Left colon (tissue), 2 donors: Measurements from ENCODE around the gene RABGGTA. TPM values are rescaled to one million over a fixed set of nuclear protein-coding genes. Genes with fewer than 3 reads are reported as not detected.
"Not testable (repeated sequence)": the region's sequence is repeated elsewhere in the genome, so short reads cannot be mapped to it uniquely, and the experiment has no call there.

Source experiments
- ATAC-seq: fragments of 200-7000 bp; cut with Tn5 transposase; one replicate; pipeline ENCODE4 v1.9.1; 2020; ENCODE audit warnings: mild to moderate bottlenecking, moderate library complexity
- DNase-seq, 2 donors: peaks; one replicate each; pipeline ENCODE4 v3.0.0-alpha.2; 2020
- intact Hi-C, 2 donors: fragments of 100-400 bp; cut with DNase I in 1 of 2; cut with micrococcal nuclease in 1 of 2; formaldehyde crosslinking; loops; one replicate each; pipeline versions ENCODE4 v1.11.2 to v1.14.0; 2022; cut with DNase I, micrococcal nuclease
- total RNA-seq, 2 donors: library from RNA; stranded (reverse); fragmentation: NEBNext Ultra II Directional; extraction: Animal tissue kit (Norgen Biotek cat#: 25700); gene quantifications; one replicate each; pipeline ENCODE4 v1.2.1, GENCODE V29; 2021
- donor health status: DM: no; HTN: no; CAD: no.
- donor health status: DM: yes; HTN: yes; CAD: no.

RABGGTA gene
- total RNA-seq, 2 donors from 2014 or later: 35.0 to 41.8 TPM

DNA sequence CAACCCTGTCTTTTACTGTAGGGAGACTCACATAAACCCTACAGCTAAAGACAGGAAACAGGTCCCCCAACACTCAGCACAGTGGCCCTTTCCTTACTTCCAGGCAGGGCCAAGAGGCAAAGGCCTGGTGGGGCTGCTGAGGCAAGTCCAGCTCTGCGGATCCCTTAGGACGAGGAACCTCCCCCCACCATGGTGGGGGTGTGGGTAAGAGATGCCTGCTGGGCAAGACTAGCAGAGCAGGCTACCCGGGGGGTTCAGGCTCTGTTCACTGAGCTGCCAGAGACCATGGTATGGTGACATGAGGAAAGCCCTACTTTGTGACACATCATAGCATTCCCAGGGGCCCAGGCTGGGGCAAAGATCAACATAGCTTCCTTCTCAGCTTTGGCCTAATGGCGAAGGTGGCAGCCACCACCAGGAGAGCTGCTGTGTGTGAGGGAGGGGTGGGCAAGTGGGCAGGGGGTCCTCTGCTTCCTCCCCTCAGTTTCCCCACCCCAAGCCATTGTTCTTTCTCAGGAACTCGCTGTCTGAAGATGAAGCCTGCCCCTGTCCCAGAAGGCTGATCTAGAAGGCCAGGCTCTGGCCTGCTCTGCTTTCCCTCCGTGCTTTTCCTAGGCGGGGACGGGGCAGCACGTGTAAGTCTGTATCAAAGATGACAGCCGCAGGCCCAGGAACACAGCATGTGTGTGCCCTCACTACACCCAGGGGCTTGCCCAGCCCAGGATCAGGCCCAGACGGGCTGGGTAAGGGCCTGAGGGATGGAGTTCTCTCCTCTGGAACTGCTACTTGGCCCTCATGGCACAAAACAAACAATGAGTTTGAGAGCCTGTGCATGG lies 18.9 kb downstream of the RABGGTA start:
- no peak for ATAC-seq
- intact Hi-C loops: no loop called here
- peak in 1 of 2 donors; percentile 8 for DNase-seq

DNA sequence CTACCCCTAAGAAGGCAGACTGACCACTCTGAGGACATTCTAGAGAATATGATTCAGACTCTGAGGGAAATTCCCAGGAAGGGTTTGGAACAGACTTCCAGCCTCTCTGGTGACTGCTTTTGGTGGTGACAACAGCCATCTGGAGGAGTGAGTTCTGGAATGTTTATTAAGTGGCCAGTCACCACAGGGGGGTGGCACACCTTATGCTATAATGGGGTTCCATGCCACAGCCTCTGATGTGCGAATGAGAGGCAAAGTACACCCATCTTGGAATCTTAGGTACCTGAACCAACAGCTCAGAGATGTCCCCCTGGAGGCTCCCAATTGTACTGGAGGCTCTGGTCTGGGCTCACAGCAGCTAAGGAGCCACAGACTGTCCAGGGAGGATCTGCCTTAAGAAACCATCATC lies 19.5 kb downstream of the RABGGTA start:
- no peak for ATAC-seq
- intact Hi-C loops: no loop called here
- peak in 1 of 2 donors; percentile 1 for DNase-seq

DNA sequence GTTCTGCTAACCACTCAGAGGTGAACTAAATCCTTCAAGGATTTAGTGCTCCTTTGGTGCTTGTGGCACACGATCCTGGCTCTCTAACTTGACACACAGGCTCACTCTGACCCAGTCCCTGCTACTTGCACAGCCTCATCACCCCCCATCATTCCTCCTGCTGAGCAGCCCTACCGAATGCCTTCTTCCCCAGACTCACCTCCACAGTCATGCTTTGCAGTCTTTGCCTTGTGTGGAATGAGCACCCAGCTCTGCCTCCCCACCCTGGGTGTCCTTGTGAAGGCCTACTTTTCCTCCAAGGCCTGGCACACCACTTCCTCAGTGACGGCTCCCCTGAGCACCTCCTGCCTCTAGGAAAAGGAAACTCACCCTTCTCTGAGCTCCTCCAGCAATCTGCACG lies 21.0 kb downstream of the RABGGTA start:
- ATAC-seq (no peak), DNase-seq (no peak)
- intact Hi-C loops: no loop called here

DNA sequence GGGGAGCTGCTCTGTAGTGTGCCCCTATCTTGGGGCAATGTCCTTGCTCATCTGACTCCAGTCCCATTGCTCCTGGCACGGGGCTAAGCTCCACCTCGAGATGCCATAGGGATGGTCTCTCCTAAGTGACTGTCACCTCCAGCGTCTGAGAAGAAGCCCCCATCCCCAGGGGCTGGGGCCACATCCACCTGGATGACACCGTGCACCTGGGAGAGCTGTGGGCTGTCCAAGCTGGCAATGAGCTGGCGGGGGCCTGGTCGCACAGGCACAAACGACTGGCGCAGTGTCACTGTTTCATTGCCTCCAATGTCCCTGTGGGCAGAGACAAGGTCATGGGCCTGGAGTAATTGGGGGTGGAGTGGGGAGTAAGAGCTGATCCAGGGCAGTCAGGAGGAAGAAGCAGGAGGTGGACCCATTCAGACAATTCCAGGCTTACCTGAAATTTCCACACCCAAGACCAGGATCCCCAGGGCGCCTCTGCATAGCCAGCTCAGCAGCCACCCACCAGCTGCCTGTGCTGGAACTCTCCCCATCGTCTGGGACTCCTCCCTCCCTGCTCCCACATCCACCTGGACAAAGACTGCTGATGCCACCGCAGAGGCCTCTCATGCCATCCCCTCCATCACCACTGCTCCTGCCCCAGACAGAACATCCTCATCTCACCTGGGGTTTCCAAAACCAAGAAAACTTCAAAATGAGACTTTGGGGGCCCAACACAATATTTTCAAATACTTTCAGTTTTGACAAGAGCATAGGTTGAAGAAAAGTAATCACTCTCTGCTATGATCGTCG lies 22.0 kb downstream of the RABGGTA start:
- intact Hi-C loops: no loop called here
- ATAC-seq (no peak), DNase-seq (no peak)

DNA sequence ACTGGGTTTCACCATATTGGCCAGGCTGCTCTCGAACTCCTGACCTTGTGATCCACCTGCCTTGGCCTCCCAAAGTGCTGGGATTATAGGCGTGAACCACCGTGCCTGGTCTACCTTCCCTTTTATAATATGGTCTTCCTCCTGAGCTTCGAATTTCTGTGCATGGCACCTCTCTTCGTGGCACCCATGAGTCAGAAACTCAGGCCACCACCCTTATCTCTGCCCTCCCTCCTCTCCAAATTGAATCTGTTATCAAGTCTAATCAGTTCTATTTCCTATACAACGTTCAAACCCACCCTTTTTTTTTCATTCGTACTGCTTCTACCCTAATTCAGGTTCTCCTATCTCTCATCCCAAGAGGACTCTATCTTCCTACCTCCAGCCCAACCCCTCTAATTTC lies 24.0 kb downstream of the RABGGTA start:
- peak in 1 of 2 donors; percentile 6 for DNase-seq
- intact Hi-C loops: no loop called here
- no peak for ATAC-seq

DNA sequence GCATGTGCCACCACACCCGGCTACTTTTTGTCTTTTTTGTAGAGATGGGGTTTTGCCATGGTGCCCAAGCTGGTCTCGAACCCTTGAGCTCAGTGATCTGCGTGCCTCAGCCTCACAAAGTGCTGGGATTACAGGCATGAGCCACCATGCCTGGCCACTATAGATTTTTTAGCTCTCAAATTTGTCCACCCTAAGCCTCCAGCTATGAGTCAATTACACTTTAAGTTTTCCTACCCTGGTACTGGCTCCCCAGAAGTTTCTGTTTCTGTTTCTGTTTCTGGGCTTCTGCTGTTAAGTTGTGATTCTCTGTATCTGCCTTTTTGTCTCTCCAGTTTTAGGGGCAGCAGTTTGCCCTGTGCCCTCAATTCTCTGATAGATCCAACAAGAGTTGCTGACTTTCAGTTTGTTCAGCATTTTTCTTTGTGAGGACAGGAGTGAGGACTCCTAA lies 24.6 kb downstream of the RABGGTA start:
- intact Hi-C loops: no loop called here
- ATAC-seq: no peak
- DNase-seq: peak in 1 of 2 donors; percentile 14

DNA sequence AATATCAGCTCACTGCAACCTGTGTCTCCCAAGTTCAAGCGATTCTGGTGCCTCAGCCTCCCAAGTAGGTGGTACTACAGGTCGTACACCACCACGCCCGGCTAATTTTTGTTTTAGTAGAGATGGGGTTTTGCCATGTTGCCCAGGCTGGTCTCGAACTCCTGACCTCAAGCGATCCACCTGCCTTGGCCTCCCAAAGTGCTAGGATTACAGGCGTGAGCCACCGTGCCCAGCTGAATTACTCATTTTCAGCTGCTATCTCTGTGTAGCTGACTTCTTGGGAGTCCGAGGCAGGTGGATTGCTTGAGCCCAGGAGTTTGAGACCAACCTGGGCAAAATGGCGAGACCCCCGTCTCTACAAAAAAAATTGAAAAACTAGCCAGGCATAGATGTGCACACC lies 26.0 kb downstream of the RABGGTA start:
- ATAC-seq, intact Hi-C loops, DNase-seq: not testable (repeated sequence)

DNA sequence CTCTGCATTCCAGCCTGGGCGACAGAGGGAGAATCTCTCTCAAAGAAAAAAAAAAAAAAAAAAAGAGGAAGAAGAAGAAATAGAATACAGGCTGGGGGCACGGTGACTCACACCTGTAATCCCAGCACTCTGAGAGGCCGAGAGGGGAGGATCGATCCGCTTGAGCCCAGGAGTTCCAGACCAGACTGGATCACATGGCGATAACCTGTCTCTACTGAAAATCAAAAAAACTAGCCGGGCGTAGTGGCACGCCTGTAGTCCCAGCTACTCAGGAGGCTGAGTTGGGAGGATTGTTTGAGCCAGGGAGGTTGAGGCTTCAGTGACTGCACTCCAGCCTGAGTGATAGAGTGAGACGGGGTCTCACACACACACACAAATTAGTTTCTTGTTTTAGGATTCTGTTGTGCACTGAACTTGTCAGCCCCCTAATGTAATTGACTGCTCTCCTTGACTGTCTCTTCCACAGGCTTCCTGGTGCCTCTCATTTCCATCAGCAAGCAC lies 28.0 kb downstream of the RABGGTA start:
- intact Hi-C loops: loop anchor here in 1 of 2 donors (5.0 kb wide), 1 partner anchor 54 kb away; the partner anchor contains the start of genes DHRS1 and NOP9
- peak; percentile 7 for ATAC-seq
- peak in 1 of 2 donors; percentile 45 for DNase-seq

DNA sequence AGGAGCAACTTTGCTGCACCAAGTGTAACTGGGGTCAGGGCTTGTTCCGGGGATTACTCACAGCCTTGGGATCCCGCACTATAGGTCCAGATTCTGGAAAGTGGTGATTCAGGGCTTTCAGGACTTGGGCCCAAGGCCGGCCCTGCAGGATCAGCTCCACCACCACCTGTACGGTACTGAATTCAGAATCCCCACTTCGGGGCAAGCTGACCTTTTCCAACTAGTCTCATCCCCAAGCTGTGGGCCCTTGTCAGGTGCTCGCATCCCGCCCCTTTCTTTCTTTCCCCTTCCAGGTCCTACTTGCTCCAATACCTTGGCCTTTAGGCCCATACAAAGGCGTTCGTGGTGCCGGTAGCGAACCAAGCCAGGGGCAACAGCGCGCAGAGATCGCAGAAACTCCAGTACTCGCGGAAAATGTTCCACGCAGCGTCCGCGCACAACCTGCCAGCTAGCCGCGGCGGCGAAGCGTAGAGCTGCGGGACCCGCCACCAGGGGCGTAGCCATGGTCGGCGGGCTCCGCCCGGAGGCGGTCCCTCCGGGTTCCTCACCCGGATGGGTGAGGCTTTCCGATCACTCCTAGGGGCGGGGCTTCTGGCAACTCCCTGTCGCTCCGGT lies 29.5 kb downstream of the RABGGTA start:
- intact Hi-C loops: loop anchor here in 1 of 2 donors (5.0 kb wide), 1 partner anchor 55 kb away; the partner anchor contains the start of genes DHRS1 and NOP9
- ATAC-seq (peak; percentile 87), DNase-seq (peak; percentile 95)

DNA sequence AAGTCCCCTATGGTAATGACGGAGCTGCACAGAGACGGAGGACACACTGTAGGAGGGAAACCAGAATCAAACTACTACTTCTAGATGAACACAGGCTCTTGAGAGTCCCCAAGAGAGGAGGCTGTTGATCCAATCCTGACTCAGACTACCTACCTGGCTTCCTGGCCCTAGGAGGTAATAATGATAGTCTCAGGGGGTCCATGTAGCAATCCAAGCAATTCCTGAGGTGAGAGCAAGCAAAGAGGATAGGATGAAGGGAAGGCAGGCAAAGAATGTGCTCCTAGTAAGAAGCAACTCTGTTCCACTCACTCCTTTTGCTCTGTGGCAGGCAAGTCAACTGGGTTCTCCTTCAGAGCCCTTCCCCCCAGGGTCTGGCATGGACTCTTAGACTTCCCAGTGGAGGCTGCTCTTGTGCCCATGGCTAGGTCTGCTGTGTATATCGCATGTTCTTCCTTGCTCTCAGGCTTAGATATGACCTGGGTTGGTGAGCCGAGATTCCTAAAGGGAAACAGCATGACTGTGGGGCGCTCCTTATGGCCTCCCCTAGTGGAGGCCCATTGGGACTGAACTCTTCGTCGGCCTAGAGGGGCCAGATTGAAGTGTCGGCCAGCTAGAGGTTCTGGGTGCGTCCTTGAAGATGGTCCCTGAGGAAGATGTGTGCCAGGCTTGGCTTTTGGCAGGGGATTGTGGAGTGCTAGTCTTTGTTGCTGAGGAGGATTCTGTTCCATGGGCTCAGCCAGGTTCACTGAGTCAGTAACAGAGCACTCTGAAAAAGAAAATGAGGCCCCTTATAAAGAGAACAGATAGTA lies 31.1 kb downstream of the RABGGTA start:
- intact Hi-C loops: loop anchor here in 1 of 2 donors (5.0 kb wide), 1 partner anchor 57 kb away; the partner anchor contains the start of genes DHRS1 and NOP9
- no peak for DNase-seq
- ATAC-seq: no peak

DNA sequence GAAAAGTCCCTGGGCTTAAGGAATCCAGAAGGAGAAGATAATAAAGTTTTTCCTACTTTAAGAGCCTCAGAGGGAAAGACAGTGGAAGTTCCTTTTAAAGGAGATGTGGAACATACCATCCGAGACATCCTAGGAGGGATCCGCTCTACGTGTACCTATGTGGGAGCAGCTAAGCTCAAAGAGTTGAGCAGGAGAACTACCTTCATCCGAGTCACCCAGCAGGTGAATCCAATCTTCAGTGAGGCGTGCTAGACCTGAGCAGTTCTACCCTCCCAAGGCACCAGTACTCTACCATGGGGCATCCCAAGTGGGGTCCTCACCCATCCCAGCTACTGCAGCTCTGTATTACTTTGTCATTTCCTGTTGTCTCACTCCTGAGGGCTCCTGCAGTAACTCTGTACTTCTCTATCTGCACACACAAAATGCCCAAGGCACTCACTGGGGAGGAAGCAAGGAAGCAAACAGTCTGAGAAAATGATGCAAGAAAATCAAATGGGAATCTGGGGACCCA lies 32.8 kb downstream of the RABGGTA start:
- intact Hi-C loops: no loop called here
- ATAC-seq: no peak
- peak in 1 of 2 donors; percentile 1 for DNase-seq

DNA sequence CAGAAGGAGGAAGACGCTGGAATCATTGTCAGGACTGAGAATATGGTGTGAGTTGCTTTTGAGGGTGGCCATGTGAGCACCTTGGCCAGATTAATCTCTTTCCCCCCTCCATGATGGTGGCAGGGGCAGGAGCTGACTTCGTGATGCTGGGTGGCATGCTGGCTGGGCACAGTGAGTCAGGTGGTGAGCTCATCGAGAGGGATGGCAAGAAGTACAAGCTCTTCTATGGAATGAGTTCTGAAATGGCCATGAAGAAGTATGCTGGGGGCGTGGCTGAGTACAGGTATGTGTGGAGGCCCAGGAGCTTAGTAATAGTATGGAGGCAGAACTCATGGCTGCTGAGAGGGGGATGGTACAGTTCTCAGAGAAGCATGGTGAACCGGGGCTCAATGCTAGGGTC lies 33.3 kb downstream of the RABGGTA start:
- DNase-seq (peak in 1 of 2 donors; percentile 3), ATAC-seq (no peak)
- intact Hi-C loops: no loop called here

DNA sequence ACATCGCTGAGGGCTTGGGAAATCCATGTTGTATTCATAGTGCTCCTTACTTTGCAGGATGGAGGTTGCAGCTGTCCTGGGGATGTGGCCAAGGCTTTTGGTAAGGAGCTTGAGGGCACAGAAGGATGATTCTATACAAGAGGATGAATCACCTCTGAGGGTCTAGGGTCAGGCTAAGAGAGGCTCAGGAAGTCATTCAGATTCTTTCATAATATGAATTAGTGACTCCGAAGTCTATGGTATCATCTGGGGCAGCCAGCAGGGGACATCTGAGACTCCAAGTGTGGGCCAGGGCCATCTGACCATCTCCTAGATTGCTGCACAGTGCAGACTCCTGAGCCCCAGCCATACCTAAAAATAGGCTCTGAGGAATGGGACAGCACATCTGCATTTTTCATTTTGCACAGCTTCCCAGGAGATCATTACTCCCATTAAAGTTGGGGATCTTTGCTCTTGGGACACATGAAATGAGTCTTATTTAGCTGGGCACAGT lies 33.9 kb downstream of the RABGGTA start:
- intact Hi-C loops: no loop called here
- ATAC-seq (no peak), DNase-seq (peak in 1 of 2 donors; percentile 0)

DNA sequence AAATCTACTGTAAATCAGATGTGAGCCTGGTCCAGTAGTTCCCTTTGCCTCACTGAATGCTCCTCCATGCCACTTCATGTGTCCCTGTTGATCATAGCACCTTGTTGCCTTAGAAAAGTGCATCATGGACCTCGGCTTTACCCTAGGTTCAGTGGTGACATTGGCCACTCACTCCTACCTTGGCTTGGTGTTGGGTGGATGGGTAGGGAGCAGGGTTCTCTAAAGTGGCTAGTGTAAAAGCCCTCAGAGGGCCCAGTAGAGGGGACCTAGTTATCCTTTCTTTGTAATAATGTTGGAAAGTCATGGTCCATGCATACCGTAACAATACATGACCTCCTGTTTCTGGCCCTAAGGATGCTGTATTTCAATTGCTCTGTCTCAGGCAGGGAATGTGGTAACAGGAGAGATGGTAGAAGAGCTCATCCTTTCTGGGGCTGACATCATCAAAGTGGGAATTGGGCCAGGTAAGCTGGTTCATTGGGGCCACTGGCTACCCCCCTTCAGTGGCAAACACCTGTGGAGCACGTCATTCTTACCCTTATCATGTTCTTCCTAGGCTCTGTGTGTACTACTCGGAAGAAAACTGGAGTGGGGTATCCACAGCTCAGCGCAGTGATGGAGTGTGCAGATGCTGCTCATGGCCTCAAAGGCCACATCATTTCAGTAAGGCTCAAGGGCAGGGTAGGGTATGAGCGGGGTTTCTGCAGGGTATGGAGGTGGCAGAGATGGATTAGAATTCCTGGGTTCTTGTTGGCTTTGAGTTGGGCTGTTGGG lies 34.5 kb downstream of the RABGGTA start:
- no peak for ATAC-seq
- intact Hi-C loops: no loop called here
- peak in 1 of 2 donors; percentile 1 for DNase-seq

DNA sequence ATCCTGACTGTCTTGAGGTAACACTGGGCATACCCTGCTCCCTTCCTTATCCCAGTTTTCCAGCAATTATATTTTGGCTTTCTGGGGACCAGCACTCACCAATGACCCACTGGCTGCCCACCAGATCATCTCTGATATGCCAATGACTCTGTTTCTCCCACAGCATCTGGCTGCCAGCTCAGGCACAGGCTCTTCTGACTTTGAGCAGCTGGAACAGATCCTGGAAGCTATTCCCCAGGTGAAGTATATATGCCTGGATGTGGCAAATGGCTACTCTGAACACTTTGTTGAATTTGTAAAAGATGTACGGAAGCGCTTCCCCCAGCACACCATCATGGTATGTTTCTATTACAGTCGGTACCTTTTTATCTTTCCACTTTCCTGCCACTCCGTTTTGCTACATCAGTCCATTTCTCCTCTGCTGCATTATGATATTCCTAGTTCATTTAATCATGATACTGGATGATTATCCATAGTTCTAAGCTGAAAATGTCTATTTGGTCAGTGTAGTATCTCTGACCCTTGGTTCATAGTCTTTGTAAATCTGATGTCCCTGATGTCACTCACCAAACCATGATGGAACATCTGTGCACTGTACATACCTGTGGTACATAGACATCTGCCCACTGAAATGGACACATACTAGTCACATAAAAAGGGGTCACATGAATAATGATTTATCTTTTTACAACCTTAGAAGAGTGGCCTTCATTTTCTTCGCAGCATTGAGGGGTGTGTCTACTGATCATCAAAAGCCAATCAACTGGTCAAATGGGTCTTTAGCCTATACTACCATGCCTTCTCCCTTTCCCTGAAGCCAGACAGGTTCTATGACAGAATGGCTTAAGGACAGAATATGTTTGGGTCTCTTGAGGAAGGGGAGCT lies 35.4 kb downstream of the RABGGTA start:
- DNase-seq (peak in 1 of 2 donors; percentile 0), ATAC-seq (no peak)
- intact Hi-C loops: no loop called here
